GM19452 (cell line): ENCODE data around the gene WDR93.

Source experiments
- ATAC-seq: cut with Tn5 transposase; IDR thresholded peaks from one replicate; pipeline ENCODE4 v1.9.1; 2021; ENCODE audit not compliant: unreplicated experiment

WDR93 gene

GRCh38 chr15:89662893-89663626, 27.6 kb upstream of the WDR93 start:
- ATAC-seq = no peak

DNA sequence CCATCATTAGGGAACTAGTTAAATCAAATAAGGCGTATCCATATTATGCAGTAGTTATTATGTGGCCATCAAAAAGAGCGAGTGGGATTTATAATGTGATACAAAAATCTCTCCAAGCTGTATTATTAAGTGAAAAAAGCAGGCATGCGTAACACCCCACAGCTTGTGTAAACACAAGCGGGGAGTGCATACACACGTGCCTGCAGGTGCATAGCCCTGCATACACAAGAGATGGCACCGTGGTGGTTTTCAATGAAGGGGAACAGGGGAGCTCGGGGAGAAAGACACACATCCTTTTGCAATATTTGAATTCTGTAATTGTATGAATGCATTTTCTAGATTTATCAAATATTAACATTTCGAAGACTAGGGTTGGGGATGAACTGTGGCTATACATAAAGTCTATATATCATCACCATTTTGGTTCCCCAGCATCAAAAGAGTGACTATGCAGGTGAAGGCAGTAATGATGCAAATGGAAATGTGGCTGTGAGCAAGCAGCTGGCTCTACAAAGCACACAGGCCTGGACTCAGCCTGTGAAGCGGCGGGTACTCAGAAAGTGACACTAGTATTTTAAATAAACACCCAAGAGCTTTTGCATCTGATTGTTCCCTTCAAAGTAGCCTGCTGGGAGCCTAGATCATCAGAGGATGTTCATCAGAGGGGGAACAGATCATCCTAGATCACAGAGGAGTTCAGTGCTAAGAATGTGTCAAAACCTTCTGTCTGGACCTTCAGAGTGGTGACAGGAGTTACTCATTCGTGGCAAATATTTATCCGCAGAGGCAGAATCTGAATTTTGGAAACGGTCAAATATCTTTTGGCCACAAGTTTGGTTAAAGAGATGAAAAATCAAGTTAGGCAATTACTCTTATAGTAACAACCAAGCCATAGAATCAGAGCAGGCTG, 25.9 kb upstream of the WDR93 start:
- ATAC-seq = no peak

DNA sequence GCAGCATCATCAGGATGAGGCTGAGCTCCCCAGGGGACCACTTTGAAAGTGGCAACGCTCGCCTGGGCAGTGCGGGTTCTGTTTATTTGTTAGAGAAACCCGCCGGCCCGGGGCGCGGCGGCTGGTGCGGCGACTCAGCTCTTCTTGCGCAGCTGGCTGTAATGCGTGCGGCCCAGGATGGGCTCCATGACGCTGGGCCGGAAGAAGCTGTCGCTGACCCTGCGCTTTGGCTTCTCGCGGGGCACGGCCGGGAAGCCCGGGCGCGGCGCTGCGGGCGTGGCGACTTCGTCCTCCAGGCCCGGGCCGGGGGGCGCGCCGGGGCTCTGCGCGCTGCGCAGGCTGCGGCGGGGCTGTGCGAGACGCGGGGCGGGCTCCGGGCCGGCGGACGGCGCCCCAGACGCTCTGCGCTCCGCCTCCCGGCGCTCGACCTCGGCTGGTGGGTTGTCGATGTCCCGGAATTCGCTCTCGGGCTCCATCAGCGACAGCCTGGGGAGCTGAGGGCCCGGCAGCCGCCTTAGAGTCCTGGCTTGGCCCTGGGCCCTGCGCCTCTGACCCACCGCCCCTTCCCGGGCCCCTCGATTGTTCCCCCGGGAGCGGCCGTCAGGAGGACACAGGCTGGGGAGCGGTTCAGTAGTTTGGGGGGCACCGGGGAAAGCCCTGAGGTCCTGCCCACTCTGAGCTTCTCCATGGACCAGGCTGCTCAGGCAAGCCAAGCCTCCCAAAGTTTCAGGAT, 25.0 kb upstream of the WDR93 start:
- ATAC-seq = no peak

- no peak for ATAC-seq
Measured at GRCh38 chr15:89666184-89666857, 24.3 kb upstream of the WDR93 start.

DNA sequence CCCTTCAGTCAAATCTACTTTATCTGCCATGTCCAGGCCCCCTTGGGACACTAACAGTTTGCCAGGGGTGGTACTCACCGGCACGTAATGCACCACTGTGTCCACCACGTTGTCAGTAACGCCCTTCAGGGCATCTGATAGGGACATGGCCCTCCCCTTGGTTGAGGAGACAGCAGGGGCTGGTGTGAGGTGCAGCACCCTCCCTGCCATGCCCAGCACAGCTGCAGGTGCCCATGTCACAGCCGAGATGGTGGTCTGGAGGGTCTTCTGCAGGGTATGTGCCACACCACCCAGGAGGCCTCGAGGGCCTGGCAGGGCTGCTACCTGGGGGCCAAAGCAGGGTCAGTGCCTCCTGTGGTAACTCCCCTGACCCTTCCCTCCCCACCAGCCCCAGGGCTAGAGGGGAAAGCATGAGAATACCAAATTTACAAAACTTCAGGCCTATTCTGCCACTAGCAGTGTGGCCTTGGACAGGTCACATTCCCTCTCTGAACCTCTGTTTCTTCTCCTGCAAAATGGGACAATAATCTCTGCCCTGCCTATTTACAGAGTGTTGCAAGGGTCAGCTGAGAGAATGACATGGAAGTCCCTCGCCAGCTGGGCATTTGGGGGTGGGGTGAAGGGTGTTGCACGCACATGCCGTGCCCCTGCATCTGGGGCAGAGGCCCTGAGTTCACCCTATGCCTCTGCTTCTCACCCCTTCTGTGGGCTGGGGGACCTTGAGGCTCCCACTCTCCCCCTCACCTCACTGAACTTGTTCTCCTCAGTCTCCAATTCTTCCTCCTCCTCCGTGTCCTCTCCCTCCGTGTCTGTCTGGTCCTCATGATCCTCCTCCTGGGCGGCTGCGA, 23.5 kb upstream of the WDR93 start:
- no peak for ATAC-seq

- ATAC-seq = no peak
Measured at GRCh38 chr15:89667706-89667960, 23.0 kb upstream of the WDR93 start.

DNA sequence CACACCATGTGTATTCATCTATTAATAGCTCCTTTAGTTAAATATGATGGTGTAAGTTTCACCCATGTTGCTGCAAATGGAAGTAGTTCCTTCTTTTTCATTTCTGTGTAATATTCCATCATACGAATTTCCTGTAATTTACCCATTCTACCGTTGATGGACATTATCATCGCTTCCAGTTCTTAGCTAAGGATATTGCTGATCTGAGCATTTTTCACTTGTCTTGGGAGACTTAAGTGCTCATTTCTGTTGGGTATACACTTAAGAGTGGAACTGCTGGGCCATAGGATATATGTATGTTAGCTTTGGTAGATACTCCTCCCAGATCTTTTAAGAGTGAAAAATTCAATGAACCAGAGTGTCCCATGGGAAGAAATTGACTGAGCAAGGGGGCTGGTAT, 22.4 kb upstream of the WDR93 start:
- ATAC-seq = no peak

GRCh38 chr15:89669309-89669865, 21.2 kb upstream of the WDR93 start:
- ATAC-seq = no peak

GRCh38 chr15:89669941-89670340, 20.7 kb upstream of the WDR93 start:
- ATAC-seq = no peak

DNA sequence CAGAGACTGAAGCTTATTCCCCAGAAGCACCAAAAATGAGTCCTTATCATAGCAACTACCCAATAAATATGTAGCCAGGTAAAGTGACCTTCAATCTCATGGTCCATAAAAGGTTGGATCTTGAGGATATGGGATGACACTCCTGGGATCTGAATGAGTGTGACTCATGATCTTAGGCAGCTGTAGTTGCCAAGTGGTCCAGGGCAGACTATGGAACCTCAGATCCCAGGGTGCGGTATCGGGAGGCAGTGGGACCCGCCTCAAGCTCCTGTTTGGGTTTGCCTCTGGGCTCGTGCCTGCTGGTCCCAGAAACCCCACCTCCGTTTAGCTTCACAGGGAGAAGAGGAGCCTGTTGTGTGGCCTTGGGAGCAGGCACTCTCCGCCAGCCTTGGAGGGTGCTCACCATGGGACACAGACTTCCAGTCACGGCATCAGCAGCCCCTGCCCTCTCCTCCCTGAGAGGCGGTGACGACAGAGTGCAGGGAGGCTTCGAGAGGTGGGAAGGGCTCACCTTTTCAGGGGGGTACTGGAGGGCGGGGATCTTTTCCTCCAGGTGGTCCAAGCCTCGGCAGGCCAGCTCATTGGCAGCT, 19.5 kb upstream of the WDR93 start:
- no peak for ATAC-seq

DNA sequence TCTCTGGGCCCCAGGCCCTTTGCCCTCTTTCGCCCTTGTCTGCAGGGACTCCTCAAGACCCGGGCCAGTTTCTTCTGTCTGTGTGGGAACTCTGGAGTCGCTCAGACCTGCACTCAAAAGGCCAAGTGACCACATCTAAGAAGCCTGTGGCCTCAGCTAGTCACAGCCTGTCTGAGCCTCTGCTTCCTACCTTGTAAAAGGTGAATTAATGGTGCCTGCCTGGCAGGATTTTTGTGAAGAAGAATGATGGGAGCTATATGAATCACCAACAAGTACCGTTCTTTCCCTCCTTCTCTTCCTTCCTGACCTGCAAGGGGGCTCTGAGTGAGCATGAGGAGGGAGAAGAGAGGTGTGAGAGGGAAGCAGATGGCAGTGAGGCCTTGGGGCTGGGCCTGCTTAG, 18.9 kb upstream of the WDR93 start:
- no peak for ATAC-seq

DNA sequence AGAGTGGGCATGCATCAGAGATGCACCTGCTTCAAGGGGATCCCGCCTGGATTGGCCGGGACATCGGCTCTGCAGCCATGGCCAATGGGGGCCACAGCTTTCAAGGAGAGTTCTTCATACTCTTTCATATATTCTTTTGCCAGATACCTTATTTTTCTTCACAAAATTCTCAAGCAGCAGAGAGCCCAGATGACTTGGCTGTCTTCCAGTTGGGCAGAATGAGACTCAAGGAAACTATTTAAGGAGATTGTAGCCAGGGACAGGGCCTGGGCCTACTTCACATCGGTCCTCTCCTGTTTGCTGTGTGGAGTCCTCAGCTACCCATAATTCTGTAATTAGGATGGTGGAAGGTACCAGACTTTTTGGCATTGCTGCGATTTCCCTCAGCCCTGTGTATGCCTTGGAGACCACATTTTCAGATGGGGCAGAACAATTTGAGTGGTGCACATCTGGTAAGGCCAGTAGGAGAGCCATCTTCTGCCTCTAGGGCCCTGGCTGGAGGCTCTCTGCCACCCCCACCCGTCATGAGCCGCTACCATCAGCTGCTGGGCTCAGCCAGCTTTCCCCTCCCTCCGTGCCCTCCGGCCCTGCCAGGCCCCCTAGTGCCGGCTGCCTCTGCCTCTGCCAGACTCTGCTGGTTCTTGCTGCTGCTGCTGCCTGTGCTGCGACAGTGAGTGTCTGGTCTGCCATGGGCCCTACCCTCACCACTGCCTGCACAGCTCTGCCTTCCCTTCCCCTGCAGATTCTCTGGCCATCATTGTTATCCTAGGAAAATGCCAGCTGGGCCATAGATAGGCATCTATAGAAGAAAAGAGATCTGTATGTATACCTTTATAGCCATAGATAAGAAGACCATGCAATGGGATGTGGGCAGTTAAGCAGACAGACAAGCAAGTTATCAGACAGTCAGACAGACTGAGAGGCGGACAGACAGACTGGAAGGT, 18.1 kb upstream of the WDR93 start:
- no peak for ATAC-seq

- no peak for ATAC-seq
Measured at GRCh38 chr15:89673165-89673512, 17.5 kb upstream of the WDR93 start.

GRCh38 chr15:89674526-89674925, 16.1 kb upstream of the WDR93 start:
- no peak for ATAC-seq

- no peak for ATAC-seq
Measured at GRCh38 chr15:89675606-89676005, 15.0 kb upstream of the WDR93 start.

- no peak for ATAC-seq
Measured at GRCh38 chr15:89677381-89677780, 13.2 kb upstream of the WDR93 start.

DNA sequence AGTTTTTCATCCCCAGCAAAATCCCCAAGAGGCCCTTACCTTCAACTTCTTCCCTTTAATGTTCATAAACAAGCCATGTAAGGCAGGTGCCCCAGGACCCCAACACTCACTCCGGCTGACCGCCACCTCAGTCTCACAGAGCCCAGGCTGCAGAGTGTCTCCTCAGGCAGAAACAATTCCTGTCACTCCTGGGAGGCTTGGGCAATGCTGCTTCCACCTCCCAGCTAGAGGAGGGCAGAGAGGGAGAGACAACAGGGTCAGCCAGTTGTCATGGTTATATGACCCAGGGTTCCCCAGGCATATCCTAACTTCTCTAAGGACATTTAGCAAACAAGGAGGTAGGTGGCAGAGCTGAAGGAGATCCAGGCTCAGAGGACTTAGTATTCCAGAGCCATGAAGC, 11.4 kb upstream of the WDR93 start, which contains the start of gene PLIN1:
PLIN1 (minus strand) TSS at position 156 of the 400 bp plus-strand sequence. CDS start 1,878 bp downstream, outside the sequence.
- no peak for ATAC-seq

GRCh38 chr15:89680282-89680873, 10.2 kb upstream of the WDR93 start:
- ATAC-seq = no peak
